ENCODE results near the gene ZNF525. TPM values are rescaled to one million over a fixed set of nuclear protein-coding genes. Genes with fewer than 3 reads are reported as not detected.
"Not testable (repeated sequence)": the region's sequence is repeated elsewhere in the genome, so short reads cannot be mapped to it uniquely, and the experiment has no call there.

The ZNF525 gene
- total RNA-seq, 2 experiments from 2014 or later, result 23.2 to 26.0 TPM

- Mint-ChIP-seq H3K27ac (peak within 1 kb of the TSS; percentile 90), H3K4me3 (peak within 1 kb of the TSS; percentile 85), H3K27me3 (peaks cover 5% of the 10 kb centered on the region), H3K4me1 (ENCODE audit: low read depth) (peaks cover 14% of the 10 kb centered on the region), H3K36me3 (ENCODE audit: low read depth) (peaks cover 37% of the 10 kb centered on the region), H3K9me3 (peaks cover 20% of the 10 kb centered on the region)
- TF ChIP-seq CTCF (IDR thresholded peaks at IDR 0.05), result no peak
- POLR2A ChIA-PET, result interaction anchor here (1.0 kb wide), 1 partner anchor 25 kb away, joined by 3 read pairs; no protein-coding TSS in a partner anchor
- CTCF ChIA-PET, result no interaction called here
- peak; percentile 96 for DNase-seq
- peak; percentile 100 for ATAC-seq
- intact Hi-C loops (cut with micrococcal nuclease), result no loop called here
These were observed 31.7 kb upstream of the ZNF525 start, which contains the start of gene ZNF845 for GRCh38 chr19:53333463-53334449. TSS of gene ZNF845 (plus strand) at chr19:53333749. CDS start at chr19:53341308, 7,559 bp downstream.

GRCh38 chr19:53344403-53344802 lies 21.1 kb upstream of the ZNF525 start:
- POLR2A ChIA-PET; intact Hi-C loops (cut with micrococcal nuclease); ATAC-seq; DNase-seq; H3K4me1 Mint-ChIP-seq (ENCODE audit: low read depth); H3K4me3 Mint-ChIP-seq; CTCF ChIA-PET; H3K27ac Mint-ChIP-seq; H3K27me3 Mint-ChIP-seq: not testable (repeated sequence)
- peaks cover 53% of the 10 kb centered on the region for H3K9me3 Mint-ChIP-seq
- peaks cover 96% of the 10 kb centered on the region for H3K36me3 Mint-ChIP-seq (ENCODE audit: low read depth)

- H3K27ac Mint-ChIP-seq, result no peak overlapping the region
- H3K36me3 Mint-ChIP-seq (ENCODE audit: low read depth), result peaks cover 60% of the 10 kb centered on the region
- H3K4me3 Mint-ChIP-seq, result no peak overlapping the region
- ChIA-PET POLR2A (no interaction called here), CTCF (no interaction called here)
- intact Hi-C loops (cut with micrococcal nuclease), result no loop called here
- no peak for TF ChIP-seq CTCF (IDR thresholded peaks at IDR 0.05)
- ATAC-seq (no peak), DNase-seq (no peak)
- H3K9me3 Mint-ChIP-seq, result peaks cover 59% of the 10 kb centered on the region
- H3K4me1 Mint-ChIP-seq (ENCODE audit: low read depth), result no peaks in the 10 kb centered on the region
- H3K27me3 Mint-ChIP-seq, result no peaks in the 10 kb centered on the region
These were observed 9.8 kb upstream of the ZNF525 start for GRCh38 chr19:53355739-53356138.

- DNase-seq (peak; percentile 26), ATAC-seq (no peak)
- intact Hi-C loops (cut with micrococcal nuclease), result no loop called here
- peaks cover 36% of the 10 kb centered on the region for H3K9me3 Mint-ChIP-seq
- H3K27ac Mint-ChIP-seq, result no peak overlapping the region
- no peak overlapping the region for H3K4me3 Mint-ChIP-seq
- ChIA-PET POLR2A (interaction anchor here (0.8 kb wide), 1 partner anchor 25 kb away, joined by 3 read pairs; no protein-coding TSS in a partner anchor), CTCF (no interaction called here)
- H3K36me3 Mint-ChIP-seq (ENCODE audit: low read depth), result peaks cover 37% of the 10 kb centered on the region
- H3K4me1 Mint-ChIP-seq (ENCODE audit: low read depth), result no peaks in the 10 kb centered on the region
- no peak for TF ChIP-seq CTCF (IDR thresholded peaks at IDR 0.05)
- no peaks in the 10 kb centered on the region for H3K27me3 Mint-ChIP-seq
These were observed 7.5 kb upstream of the ZNF525 start for GRCh38 chr19:53357821-53358581.

GRCh38 chr19:53360056-53360455 lies 5.4 kb upstream of the ZNF525 start:
- H3K4me3 Mint-ChIP-seq; intact Hi-C loops (cut with micrococcal nuclease); H3K27ac Mint-ChIP-seq; DNase-seq; H3K4me1 Mint-ChIP-seq (ENCODE audit: low read depth); ATAC-seq; H3K27me3 Mint-ChIP-seq: not testable (repeated sequence)
- ChIA-PET CTCF (interaction anchor here (1.3 to 1.5 kb wide), 2 partner anchors 156 to 165 kb away, joined by 3 to 5 read pairs; no protein-coding TSS in a partner anchor), POLR2A (interaction anchor here (0.6 kb wide), 1 partner anchor 98 kb away, joined by 3 read pairs; no protein-coding TSS in a partner anchor)
- H3K9me3 Mint-ChIP-seq, result peaks cover 25% of the 10 kb centered on the region
- H3K36me3 Mint-ChIP-seq (ENCODE audit: low read depth), result peaks cover 20% of the 10 kb centered on the region

Measured in activated CD8-positive, alpha-beta T cell treated with anti-CD3 and anti-CD28 coated beads for 36 hours (primary cell).